Measurements from ENCODE around the gene PDE1C. TPM values are rescaled to one million over a fixed set of nuclear protein-coding genes. Genes with fewer than 3 reads are reported as not detected.

The PDE1C gene
- total and polyA plus RNA-seq, 2 of the 4 experiments (the other 2 are of a cell fraction), result 14.2 to 61.5 TPM

DNA sequence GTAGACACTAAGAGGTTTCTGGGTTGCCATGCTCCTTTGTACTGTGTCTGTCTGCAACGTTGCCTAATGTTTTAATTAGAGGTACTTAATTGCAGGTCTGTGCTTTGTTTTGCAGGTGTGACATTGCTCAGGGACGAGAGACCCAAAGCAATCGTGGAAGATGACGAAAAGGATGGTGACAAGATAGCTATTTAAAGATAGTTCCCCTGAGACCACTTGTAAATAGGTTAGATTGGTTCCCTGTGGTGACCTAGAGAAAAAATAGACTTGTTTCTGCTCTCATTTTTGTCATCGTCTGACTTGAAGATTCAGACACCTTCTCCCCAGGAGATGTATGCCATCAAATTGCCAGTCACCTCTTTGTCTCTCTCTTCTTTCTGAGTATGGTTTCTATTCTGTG is 363.1 kb downstream of the PDE1C start:
- H3K56ac ChIP-seq (ENCODE audit: extremely low read depth, insufficient read depth, low read length), result no peak overlapping the region
- no peak overlapping the region for H3K18ac ChIP-seq (ENCODE audit: low read depth, low read length)
- H3K79me1 ChIP-seq (ENCODE audit: low read depth in 1 of 2, low read length in 2 of 2), result no peaks in the 10 kb centered on the region
- H2AK9ac ChIP-seq (replicated peaks; ENCODE audit: low read depth, low read length, poor library complexity), result no peak overlapping the region
- no peak overlapping the region for H3K23ac ChIP-seq (ENCODE audit: low read depth, low read length)
- H3K4me1 ChIP-seq (ENCODE audit: control insufficient read depth, insufficient read depth, low read length), result no peaks in the 10 kb centered on the region
- no peak overlapping the region for H4K91ac ChIP-seq (ENCODE audit: insufficient read depth, low read depth, low read length)
- 0% methylated on average over 1 of the region's 5 CpGs; no CpG with 5 or more reads in 1 of the 2 experiments for WGBS, 2 experiments (ENCODE audit: extremely low coverage in 2 of 2, insufficient read length in 1 of 2)
- H3K9me3 ChIP-seq (ENCODE audit: control insufficient read depth, insufficient read depth, low read length), result no peaks in the 10 kb centered on the region
- no peak overlapping the region for H3K4me3 ChIP-seq (ENCODE audit: insufficient read depth, low read depth, low read length)
- H3K9me1 ChIP-seq (ENCODE audit: insufficient read depth, low read length), result no peaks in the 10 kb centered on the region
- no peak for TF ChIP-seq MAZ (IDR thresholded peaks at IDR 0.05; ENCODE audit: borderline replicate concordance, low read depth, low read length)
- no peak for TF ChIP-seq MXI1 (IDR thresholded peaks at IDR 0.05; ENCODE audit: borderline replicate concordance, low read depth, low read length)
- no peak for TF ChIP-seq BHLHE40 (IDR thresholded peaks at IDR 0.05; ENCODE audit: low read depth, low read length)
- TF ChIP-seq RCOR1 (IDR thresholded peaks at IDR 0.05; ENCODE audit: insufficient replicate concordance, low read length), result no peak
- TF ChIP-seq RAD21 (IDR thresholded peaks at IDR 0.05; ENCODE audit: low read length), result no peak
- TF ChIP-seq CEBPB (IDR thresholded peaks at IDR 0.05; ENCODE audit: low read depth, low read length), result no peak
- no peak for TF ChIP-seq USF2 (IDR thresholded peaks at IDR 0.05; ENCODE audit: low read depth, low read length)
- TF ChIP-seq, protein P1, sequence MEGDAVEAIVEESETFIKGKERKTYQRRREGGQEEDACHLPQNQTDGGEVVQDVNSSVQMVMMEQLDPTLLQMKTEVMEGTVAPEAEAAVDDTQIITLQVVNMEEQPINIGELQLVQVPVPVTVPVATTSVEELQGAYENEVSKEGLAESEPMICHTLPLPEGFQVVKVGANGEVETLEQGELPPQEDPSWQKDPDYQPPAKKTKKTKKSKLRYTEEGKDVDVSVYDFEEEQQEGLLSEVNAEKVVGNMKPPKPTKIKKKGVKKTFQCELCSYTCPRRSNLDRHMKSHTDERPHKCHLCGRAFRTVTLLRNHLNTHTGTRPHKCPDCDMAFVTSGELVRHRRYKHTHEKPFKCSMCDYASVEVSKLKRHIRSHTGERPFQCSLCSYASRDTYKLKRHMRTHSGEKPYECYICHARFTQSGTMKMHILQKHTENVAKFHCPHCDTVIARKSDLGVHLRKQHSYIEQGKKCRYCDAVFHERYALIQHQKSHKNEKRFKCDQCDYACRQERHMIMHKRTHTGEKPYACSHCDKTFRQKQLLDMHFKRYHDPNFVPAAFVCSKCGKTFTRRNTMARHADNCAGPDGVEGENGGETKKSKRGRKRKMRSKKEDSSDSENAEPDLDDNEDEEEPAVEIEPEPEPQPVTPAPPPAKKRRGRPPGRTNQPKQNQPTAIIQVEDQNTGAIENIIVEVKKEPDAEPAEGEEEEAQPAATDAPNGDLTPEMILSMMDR (conservative IDR thresholded peaks at IDR 0.05; ENCODE audit: low read depth, low read length), result no peak
- TF ChIP-seq RFX5 (IDR thresholded peaks at IDR 0.05; ENCODE audit: low read depth, low read length), result no peak
- no peak for TF ChIP-seq MAFK (IDR thresholded peaks at IDR 0.05; ENCODE audit: low read depth, low read length)
- no peak for TF ChIP-seq POLR2A (IDR thresholded peaks at IDR 0.05; ENCODE audit: low read depth, low read length)
- no peak for TF ChIP-seq FOS (IDR thresholded peaks at IDR 0.05; ENCODE audit: low read depth, low read length)
- TF ChIP-seq SMC3 (IDR thresholded peaks at IDR 0.05; ENCODE audit: low read depth, low read length), result no peak
- no peak overlapping the region for H3K14ac ChIP-seq (replicated peaks; ENCODE audit: low read depth, low read length)
- no peak overlapping the region for H2AFZ ChIP-seq (replicated peaks; ENCODE audit: low read length, poor library complexity)
- no peak overlapping the region for H2BK15ac ChIP-seq (ENCODE audit: low read depth, low read length)
- no peak overlapping the region for H2BK120ac ChIP-seq (ENCODE audit: low read depth, low read length)
- in situ Hi-C loops (cut with MboI; ENCODE audit: low sequenced_read_pairs), result no loop called here
- ChIA-PET CTCF (no interaction called here), POLR2A (ENCODE audit: unreplicated experiment) (no interaction called here)
- H3K9ac ChIP-seq (ENCODE audit: low read depth, low read length), result no peak overlapping the region
- H4K5ac ChIP-seq (ENCODE audit: low read depth, low read length), result no peak overlapping the region
- no peaks in the 10 kb centered on the region for H4K20me1 ChIP-seq (ENCODE audit: insufficient read depth, low read length)
- H4K8ac ChIP-seq (ENCODE audit: low read depth in 2 of 2, low read length in 2 of 2), result no peak overlapping the region
- ATAC-seq (ENCODE audit: low read depth), result no peak
- no peak overlapping the region for H2BK20ac ChIP-seq (ENCODE audit: low read depth, low read length)
- H2AK5ac ChIP-seq (ENCODE audit: low read depth, low read length), result no peak overlapping the region
- intact Hi-C loops (cut with micrococcal nuclease), result no loop called here
- no peak overlapping the region for H3K4me2 ChIP-seq (ENCODE audit: low read depth, low read length)
- no peak for DNase-seq
- H3K36me3 ChIP-seq (ENCODE audit: control insufficient read depth, insufficient read depth, low read length), result no peaks in the 10 kb centered on the region
- no TSS peak for BruUV-seq (replicated peaks)
- H2BK5ac ChIP-seq (ENCODE audit: low read depth, low read length, poor library complexity, severe bottlenecking), result no peak overlapping the region
- H3K27me3 ChIP-seq (ENCODE audit: control insufficient read depth, insufficient read depth, low read length), result no peaks in the 10 kb centered on the region
- H3K27ac ChIP-seq (ENCODE audit: insufficient read depth, low read length), result no peak overlapping the region
- no peak overlapping the region for H3K4ac ChIP-seq (ENCODE audit: low read depth, low read length)
- dilution Hi-C loops (cut with HindIII; ENCODE audit: low sequenced_read_pairs, unreplicated experiment), result no loop called here

Data from IMR-90 (cell line).